Endothelial cell of umbilical vein (primary cell): Measurements from ENCODE around the gene SLC38A10.

ENCODE experiments used
- CTCF ChIP-seq, 2 donors: IDR thresholded peaks; 1 replicate in 1 of 2; 2 replicates in 1 of 2; pipeline ENCODE4 v1.5.1; 2011; ENCODE audit warnings: low read length in 2 of 2, mild to moderate bottlenecking in 2 of 2, moderate library complexity in 2 of 2, control low read depth in 1 of 2, inconsistent platforms in 1 of 2, low read depth in 1 of 2; ENCODE audit not compliant: insufficient read depth in 1 of 2; ENCODE audit errors: extremely low read depth in 1 of 2
- EZH2 ChIP-seq: IDR thresholded peaks from 2 replicates; pipeline ENCODE4 v1.6.1; 2012; ENCODE audit warnings: borderline replicate concordance, low read depth, mild to moderate bottlenecking, moderate library complexity, low read length, inconsistent platforms; ENCODE audit not compliant: severe bottlenecking
- FOS ChIP-seq: IDR thresholded peaks from 2 replicates; pipeline ENCODE4 v1.6.1; 2011; ENCODE audit warnings: mild to moderate bottlenecking, low read length, moderate library complexity, borderline replicate concordance; ENCODE audit not compliant: insufficient read depth
- GATA2 ChIP-seq: IDR thresholded peaks from 2 replicates; pipeline ENCODE4 v1.7.0; 2011; ENCODE audit warnings: low read depth, mild to moderate bottlenecking, moderate library complexity, mixed read lengths, low read length; ENCODE audit not compliant: insufficient read length, insufficient read depth
- JUN ChIP-seq: IDR thresholded peaks from 2 replicates; pipeline ENCODE4 v1.6.1; 2011; ENCODE audit warnings: borderline replicate concordance, low read depth; ENCODE audit not compliant: insufficient read length, insufficient read depth
- MAX ChIP-seq: IDR thresholded peaks from 2 replicates; pipeline ENCODE4 v1.6.1; 2011; ENCODE audit not compliant: insufficient read depth, insufficient read length
- MYC ChIP-seq: IDR thresholded peaks from one replicate; pipeline ENCODE4 v1.6.1; 2011; ENCODE audit warnings: mild to moderate bottlenecking, low read depth, low read length
- POLR2A ChIP-seq: IDR thresholded peaks from 2 replicates; pipeline ENCODE4 v1.6.1; 2012; ENCODE audit warnings: low read depth, mild to moderate bottlenecking, control low read depth, low read length
- POLR2AphosphoS5 ChIP-seq: IDR thresholded peaks from 2 replicates; pipeline ENCODE4 v1.6.1; 2012; ENCODE audit warnings: low read depth, mild to moderate bottlenecking, control low read depth, low read length, moderate library complexity; ENCODE audit not compliant: insufficient read depth

GRCh38 chr17:81311946-81312345 lies 16.8 kb upstream of the SLC38A10 start:
- TF ChIP-seq FOS (no peak), CTCF (IDR thresholded peaks at IDR 0.05; ENCODE audit: extremely low read depth in 1 of 2, insufficient read depth in 1 of 2, low read depth in 1 of 2, low read length in 2 of 2) (no peak), POLR2A (no peak), POLR2AphosphoS5 (no peak), EZH2 (no peak), MYC (no peak), MAX (no peak), JUN (no peak), GATA2 (no peak)
